HG03108 (cell line): ENCODE results near the gene PTPRN2.
"Not testable (repeated sequence)": the region's sequence is repeated elsewhere in the genome, so short reads cannot be mapped to it uniquely, and the experiment has no call there.

ENCODE experiments used
- ATAC-seq: cut with Tn5 transposase; IDR thresholded peaks from one replicate; pipeline ENCODE4 v1.9.1; 2021; ENCODE audit warnings: moderate library complexity; ENCODE audit not compliant: unreplicated experiment

The PTPRN2 gene

DNA sequence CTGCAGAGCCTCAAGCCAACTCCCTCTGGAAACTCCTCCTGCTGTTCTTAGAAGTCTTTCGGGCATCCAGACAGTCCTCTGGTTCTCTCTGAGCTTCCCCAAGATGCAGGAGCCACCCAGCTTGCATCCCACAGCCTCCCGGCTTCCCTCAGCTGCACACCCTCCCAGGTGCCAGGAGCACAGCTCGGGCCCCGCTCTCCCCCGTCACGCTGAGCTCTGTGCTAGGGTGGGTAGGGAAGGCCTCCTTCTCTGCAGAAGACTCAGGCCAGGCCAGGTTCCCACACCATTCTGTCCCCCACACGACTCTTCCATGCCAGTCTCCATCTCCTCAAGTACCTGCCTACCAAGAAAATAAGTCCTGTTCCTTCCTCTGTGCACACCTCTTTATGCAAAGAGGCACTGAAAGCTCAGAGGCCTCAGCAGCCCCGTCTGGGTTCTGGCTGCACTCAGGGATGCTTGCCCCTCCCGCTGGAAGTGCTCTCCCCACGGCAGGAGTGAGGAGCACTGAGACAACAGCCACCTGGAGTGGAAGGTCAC, 537.1 kb downstream of the PTPRN2 start:
- ATAC-seq: no peak

DNA sequence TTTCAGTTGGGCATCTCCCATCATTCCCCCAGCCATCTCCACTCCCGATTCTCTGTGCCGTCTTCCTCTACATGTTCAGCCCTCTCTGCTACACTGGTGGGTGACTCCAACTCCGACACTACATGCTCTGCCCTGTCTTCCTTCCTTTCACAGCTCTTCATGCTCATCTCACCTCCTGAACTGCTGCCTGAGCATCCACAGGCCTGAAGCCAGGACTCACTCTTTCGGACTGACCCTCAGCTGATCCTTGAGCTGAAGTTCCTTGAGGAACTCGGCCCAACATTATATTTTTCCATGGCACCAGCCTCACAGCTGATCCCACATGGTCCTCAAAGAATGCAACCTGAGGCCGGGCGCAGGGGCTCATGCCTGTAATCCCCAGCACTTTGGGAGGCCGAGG, 538.4 kb downstream of the PTPRN2 start:
- ATAC-seq: no peak

DNA sequence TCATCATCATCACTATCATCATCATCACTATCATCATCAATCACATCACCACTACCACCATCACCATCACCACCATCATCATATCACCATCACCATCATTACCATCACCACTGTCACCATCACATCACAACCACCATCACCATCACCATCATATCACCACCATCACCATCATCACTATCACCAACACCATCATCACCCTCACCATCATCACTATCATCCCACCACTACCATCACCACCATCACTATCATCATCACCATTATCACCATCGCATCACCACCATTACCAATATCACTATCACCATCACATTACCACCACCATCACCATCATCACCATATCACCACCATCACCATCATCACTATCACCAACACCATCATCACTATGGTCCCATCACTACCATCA, 539.1 kb downstream of the PTPRN2 start:
- no peak for ATAC-seq

DNA sequence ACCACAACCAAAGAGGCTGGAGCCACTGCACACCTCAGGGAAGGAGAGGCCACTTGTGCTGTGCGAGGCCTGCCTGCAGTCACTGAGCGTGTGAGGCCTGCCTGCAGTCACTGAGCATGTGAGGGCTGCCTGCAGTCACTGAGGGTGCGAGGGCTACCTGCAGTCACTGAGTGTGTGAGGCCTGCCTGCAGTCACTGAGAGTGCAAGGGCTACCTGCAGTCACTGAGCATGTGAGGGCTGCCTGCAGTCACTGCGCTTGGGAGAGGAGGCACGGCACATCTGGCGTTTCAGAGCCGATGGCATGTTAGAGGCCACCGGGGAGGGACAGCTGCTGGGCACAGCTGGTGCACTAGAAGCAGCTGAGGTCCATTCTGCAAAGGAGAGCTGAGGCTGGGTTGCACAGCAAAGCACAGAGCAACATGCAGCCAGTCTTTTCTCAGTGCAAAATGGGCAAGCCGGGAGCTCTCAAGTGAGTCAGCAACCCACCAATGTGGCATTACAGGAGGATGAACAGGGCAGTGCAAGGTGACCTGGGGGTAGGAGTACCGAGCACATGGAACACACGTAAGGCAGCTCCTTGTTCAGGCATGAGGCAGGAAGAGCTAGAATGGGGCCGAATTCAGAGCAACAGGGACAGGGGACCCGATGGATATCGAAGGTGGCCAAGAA, 540.1 kb downstream of the PTPRN2 start:
- no peak for ATAC-seq

DNA sequence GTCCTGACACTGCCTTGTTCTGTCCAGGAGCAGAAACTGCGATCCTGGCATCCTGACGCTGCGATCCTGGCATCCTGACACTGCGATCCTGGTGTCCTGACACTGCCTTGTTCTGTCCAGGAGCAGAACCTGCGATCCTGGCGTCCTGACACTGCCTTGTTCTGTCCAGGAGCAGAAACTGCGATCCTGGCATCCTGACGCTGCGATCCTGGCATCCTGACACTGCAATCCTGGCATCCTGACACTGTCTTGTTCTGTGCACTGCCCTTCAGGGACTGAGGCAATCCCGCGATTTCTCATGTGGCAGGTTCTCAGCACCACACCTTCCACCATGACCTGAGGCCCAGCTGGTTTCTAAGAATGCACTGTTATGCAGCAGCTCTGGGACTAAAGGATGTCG, 541.4 kb downstream of the PTPRN2 start:
- ATAC-seq: not testable (repeated sequence)

DNA sequence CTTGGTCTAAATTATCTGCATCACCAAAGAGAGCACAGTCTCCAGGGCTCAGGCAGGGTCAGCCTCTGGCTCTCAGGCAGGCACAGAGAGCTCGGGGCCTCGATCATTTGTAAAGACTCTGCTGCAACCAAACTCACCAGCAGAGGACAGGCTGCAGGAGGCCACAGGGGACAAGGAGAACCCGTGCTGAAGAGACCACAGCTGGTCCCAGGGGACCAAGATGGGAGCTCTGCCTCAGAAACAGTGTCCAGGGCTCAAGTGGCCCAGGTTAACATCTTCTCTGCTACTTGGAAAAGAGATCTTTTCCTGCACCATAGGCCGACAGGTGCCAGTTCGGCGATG, 543.2 kb downstream of the PTPRN2 start:
- no peak for ATAC-seq

- ATAC-seq: no peak
These were observed 543.8 kb downstream of the PTPRN2 start for GRCh38 chr7:158043551-158044481.

DNA sequence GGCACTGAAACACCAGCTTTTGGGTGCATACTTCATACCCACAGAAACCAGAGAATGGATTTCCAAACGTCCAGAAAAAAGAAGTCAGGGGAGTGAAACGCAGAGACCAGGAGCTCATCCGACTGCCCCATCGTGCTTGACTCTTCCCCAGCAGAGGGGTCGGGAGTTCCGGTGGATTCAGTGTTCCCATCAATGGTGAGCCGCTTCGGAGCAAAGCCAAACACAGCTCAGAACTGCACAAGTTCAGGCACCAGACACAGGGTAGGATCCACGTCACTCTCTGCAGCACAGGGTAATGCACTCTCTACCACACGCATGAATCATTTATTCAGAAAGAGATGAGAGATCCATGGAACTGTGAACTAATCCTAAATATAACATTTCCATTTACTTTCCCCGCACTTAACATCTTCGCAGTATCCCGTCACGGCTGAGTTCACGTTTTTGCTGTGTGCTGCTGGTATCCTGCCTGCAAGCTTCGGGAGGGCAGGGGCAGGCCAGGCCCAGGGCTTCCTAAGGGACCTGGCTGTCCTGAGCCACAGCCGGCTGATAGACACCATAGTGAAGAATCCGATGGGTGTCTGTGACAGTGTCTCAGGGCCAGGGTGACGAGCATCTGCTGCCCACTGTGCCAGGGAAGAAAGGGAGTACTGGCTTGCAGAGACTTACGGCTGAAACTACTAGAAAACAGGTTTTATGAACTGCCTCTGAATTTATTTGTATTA, 545.3 kb downstream of the PTPRN2 start:
- no peak for ATAC-seq

DNA sequence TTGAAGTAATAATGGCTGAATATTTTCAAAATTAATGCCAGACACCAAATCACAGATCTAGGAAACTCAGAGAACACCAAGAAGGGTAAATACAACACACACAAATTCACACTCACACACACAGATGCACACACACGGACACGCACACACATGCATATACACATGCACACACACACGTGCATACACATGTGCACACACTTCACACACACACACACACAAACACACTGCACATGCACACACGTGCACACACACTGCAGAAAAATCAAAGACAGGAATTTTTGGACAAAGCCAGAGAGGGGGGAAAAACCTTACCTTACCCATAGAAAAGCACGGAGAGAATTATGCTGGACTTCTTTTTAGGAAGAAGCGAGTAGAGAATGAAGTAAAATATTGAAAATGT, 547.4 kb downstream of the PTPRN2 start:
- no peak for ATAC-seq

GRCh38 chr7:158039270-158039669, 548.4 kb downstream of the PTPRN2 start:
- no peak for ATAC-seq

DNA sequence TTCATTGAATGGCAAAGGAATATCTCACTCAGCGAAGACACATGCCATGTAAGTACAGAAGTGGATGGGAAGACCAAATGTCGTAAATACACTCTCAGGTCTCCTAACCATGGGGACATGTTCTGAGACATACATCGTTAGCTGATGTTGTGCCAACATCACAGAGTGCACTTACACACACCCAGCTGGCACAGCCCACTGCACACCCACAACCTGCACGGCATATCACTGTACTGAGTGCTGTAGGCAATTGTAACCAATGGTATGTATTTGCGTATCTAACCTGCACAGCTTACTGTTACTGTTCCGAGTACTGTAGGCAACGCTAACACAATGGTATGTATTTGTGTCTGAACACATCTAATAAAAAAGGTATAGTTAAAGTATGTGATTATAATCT, 550.4 kb downstream of the PTPRN2 start:
- no peak for ATAC-seq

- ATAC-seq: no peak
These were observed 552.3 kb downstream of the PTPRN2 start for GRCh38 chr7:158035343-158035742.

DNA sequence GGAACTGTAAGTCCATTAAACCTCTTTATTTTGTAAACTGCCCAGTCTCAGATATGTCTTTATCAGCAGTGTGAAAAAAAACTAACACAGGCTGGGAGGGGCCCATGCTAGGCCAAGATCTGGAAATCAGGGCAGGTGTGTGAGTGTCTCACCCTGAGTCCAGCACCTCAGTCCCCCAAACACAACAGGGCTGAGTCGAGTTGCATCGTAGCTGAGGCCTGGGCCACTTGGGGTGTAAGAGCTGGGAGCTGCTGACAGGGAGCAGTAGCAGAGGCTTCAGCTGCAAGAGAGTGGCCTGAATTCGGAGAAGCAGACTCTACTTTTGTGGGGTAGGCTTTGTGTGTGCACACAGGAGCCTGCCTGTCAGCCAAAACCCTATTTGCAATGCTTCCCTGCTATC, 553.1 kb downstream of the PTPRN2 start:
- ATAC-seq: no peak

- not testable (repeated sequence) for ATAC-seq
These were observed 553.7 kb downstream of the PTPRN2 start for GRCh38 chr7:158033925-158034324.

GRCh38 chr7:158033196-158033595, 554.4 kb downstream of the PTPRN2 start:
- ATAC-seq: no peak

DNA sequence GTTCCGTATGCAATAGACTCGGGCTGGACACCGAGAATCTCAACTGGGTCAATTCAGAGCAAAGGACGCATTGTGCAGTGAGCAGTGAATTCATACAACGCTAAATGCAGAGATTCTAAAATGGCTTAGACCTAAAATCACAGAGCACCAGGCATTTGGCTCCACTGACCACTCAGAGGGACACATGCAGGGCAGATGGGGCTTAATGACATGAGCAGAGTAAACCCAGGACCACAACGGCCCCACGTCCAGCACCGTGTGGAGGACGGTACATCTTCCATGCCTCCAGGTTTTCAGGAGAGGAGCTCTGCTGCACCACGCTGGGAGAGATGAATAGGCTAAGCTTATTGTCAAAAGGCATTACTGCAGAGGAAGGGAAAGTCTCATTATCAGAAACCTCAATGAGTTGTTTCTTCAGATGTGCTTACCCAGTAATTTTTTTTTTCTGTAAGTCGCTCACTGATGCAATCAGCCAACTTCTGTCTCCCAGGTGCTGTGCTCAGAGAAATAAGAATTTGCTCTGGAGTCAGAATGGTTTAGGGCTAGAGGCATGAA, 555.0 kb downstream of the PTPRN2 start:
- ATAC-seq: no peak

GRCh38 chr7:158031867-158032308, 555.7 kb downstream of the PTPRN2 start:
- no peak for ATAC-seq

DNA sequence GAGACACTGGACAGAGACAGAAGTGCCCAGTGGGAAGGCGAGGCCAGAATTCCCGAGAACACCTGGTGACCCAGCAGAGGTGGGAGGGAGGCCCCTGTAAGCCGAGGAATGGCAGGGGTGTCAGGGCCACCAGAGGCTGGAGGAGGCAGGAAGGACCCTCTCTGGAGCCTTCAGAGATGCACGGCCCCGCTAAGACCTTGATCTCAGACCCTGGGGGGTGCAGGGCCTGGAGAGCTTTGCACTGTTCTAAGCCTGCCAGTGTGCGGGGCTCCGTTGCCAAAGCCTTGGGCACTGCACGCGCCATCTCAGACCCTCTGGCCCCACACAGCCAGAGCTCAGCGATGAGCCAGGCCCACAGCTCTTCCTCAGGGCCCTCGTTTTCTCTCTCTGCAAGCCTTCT, 557.1 kb downstream of the PTPRN2 start:
- no peak for ATAC-seq

DNA sequence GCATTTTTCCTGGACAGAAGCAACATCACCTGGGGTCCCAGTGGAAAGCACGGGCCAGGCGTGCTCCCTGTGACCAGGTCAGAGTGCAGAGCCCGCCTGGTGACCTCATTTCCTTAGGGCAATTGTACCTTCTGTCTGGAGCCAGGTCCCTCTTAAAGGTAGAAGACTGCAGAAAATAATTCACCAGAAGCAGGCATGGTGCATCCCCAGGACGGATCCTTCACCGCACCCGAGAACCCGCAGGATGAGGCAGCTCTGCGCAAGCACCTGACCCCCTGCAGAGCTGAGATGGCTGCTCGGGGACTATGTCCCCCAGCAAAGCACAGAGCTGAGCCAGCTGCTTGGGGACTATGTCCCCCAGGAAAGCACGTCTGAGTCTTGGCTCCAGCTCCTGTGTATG, 557.6 kb downstream of the PTPRN2 start:
- ATAC-seq: no peak

DNA sequence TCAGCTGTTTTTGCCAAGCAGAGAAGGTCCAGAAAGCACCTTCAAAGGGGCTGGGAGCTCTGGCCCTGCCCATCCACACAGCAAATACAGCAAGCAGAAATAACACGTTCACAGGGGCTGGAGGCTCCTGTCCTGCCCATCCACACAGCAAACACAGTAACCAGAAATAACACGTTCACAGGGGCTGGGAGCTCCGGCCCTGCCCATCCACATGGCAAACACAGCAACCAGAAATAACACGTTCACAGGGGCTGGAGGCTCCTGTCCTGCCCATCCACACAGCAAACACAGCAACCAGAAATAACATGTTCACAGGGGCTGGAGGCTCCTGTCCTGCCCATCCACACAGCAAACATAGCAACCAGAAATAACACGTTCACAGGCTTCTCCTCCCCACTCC, 558.1 kb downstream of the PTPRN2 start:
- ATAC-seq: no peak

GRCh38 chr7:158028971-158029370, 558.7 kb downstream of the PTPRN2 start:
- ATAC-seq: no peak
